NK-92 (cell line): Measurements from ENCODE around the gene FAM25A.
"Not testable (repeated sequence)": the region's sequence is repeated elsewhere in the genome, so short reads cannot be mapped to it uniquely, and the experiment has no call there.

Source experiments
- DNase-seq: peaks from one replicate; lab custom pipeline; 2025; ENCODE audit not compliant: unreplicated experiment; lab: John Stamatoyannopoulos, UW

FAM25A gene

GRCh38 chr10:87009134-87009696 is 10.9 kb upstream of the FAM25A start:
- DNase-seq, result not testable (repeated sequence)

DNA sequence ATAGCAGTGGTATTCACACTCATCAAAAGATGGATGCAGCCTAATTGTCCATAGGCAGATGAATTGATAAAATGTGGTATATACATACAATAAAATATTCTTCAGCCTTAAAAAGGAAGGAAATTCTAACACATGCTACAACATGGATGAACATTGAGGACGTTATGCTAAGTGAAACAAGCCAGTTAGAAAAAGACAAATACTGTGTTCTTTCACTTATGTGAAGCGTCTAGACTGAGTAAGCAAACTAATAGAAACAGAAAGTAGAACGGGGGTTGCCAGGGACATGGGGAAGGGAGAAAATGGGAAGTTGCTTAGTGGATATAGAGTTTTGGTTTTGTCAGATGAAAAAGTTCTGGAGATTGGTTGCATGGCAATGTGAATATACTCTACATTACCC is 6.6 kb upstream of the FAM25A start:
- DNase-seq, result not testable (repeated sequence)

DNA sequence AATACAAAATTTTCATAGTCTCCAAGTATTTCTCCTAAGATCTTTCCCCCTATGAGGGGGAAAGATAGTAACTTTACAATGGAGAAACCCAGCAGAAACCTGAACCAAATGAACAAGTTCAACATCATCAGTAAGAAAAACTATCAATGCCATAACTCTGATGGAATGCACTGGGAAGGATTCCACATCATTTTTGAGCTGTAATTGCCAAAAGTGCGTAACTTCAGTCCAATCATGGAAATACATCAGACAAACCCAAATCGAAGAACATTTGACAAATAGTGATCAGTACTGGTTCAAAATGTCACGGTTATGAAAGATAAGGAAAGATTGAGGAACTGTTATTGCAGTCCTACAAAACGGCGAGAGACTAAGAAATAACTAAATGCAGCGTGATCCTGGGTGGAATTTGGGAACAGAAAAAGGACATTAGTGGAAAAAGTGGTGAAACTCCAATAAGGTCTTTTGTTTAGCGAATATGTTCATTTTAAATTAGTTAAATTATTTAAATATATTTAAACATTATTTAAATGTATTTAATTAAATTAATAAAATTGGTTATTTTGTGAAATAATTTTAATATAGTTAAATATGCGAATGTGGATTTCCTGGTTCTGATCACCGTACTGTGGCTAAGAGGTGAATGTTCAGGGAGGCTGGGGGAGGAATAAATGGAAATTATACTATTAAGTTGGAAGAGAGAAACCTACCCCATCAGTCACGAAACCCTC is 4.9 kb upstream of the FAM25A start:
- DNase-seq, result not testable (repeated sequence)

GRCh38 chr10:87018127-87018526 is 2.0 kb upstream of the FAM25A start:
- DNase-seq, result not testable (repeated sequence)

DNA sequence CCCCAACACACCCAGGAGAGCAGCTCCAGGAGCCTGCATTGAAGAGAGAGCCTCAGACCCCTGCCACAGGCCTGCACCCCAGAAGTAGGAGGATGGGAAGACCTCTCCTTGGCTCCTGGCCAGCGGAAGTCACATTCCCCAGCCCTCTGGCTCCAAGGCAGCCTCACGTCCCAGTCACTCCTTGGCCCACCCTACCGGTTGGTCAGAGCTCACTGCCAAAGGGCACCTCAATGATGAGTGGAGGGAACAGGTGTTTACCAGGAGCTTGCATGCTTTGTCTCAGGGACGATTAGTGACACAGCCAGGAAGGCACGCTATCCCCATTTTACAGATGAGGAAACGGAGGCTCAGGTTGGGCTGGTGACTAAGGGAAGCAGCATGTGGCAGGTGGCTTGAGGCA is 1.0 kb upstream of the FAM25A start:
- DNase-seq, result not testable (repeated sequence)

- not testable (repeated sequence) for DNase-seq
Measured at GRCh38 chr10:87019504-87019903, 590 bp upstream of the FAM25A start.

DNA sequence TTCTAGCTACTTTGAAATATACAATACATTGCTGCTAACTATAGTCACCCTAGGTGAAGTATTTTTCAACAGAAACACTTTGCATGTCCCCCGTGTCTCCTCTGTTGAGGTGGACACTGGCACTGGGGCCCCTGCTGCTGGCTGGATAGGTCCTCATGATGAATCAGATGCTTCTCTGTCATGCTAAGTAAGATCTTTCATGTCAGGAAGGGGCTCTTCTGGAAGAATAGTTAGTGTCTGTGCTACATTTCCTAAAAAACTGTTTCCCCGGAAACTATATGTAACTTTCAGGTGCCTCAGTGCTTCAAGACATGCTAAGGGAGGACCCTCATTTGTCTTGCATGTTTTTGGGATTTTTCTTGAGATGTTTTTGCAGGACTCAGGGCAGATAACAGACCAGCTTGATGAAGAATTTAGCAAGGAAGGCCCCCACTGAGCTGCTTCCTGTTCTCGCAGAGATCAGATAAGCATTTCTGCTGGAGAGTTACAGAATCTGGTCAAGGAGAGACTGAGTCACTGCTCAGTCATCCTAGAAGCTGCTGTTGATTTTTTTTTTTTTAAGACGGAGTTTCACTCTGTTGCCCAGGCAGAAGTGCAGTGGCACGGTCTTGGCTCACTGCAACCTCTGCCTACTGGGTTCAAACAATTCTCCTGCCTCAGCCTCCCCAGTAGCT is 5.3 kb downstream of the FAM25A start:
- not testable (repeated sequence) for DNase-seq

DNA sequence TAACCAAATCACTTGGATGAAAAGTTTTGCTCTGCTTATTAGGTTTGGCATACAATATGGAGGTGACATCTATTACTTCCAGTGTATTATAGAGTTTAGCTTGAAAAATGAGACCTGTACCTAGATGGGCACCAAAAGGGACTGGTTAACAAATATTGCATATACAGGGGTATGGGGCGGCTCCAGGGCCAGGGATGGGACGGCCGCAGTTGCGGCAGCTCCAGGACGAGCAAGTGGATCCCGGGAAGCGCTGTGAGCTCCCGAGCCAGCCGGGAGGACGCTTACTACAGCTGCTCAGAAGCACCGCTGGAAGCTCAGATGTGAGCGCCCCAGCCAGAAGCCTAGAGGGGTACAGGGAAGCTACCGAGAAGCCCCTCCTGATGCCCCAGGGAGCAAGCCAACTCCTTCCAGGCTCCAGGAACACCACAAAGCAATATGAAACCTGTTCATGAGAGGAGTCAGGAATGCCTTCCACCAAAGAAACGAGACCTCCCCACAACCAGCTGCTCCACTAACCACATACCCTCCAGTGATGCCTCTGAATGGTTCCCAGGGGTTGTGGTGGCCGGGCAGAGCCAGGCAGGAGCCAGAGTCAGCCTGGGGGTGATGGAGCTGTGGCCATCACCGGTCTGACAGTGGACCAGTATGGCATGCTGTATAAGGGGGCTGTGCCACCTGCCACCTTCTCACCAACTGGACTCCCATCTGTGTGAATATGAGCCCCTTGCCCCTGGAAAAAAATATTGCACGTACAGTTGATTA is 6.8 kb downstream of the FAM25A start:
- DNase-seq, result not testable (repeated sequence)

DNA sequence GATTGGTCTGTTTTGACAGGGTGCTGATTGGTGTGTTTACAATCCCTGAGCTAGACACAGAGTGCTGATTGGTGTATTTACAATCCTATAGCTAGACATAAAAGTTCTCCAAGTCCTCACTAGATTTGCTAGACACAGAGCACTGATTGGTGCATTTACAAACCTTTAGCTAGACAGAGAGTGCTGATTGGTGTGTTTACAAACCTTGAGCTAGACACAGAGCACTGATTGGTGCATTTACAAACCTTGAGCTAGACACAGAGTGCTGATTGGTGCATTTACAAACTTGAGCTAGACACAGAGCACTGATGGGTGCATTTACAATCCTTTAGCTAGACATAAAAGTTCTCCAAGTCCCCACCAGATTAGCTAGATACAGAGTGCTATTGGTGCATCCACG is 10.3 kb downstream of the FAM25A start:
- not testable (repeated sequence) for DNase-seq

- DNase-seq, result no peak
Measured at GRCh38 chr10:87030912-87031635, 11.0 kb downstream of the FAM25A start.

GRCh38 chr10:87036623-87037022 is 16.5 kb downstream of the FAM25A start:
- DNase-seq, result no peak

DNA sequence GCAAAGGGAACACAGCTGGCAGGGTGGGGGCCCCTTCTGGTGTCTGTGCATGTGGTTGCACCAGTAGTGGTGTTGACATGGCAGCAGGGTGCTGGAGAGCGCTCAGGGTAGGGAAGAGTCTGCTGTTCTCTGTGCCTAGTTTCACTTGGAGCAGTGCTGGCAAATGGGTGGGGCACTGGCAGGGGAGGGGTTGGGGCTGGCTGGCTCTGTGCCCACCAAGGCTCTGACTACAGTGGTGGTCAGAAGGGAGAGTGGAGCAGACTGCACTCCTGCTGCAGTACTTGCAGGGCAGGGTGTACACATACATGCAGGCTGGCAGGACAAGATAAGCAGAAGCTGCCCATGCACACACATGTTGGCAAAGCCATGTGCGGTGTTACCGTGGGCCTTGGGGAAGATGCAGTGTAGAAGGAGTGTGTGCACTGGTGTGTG is 18.2 kb downstream of the FAM25A start:
- no peak for DNase-seq

DNA sequence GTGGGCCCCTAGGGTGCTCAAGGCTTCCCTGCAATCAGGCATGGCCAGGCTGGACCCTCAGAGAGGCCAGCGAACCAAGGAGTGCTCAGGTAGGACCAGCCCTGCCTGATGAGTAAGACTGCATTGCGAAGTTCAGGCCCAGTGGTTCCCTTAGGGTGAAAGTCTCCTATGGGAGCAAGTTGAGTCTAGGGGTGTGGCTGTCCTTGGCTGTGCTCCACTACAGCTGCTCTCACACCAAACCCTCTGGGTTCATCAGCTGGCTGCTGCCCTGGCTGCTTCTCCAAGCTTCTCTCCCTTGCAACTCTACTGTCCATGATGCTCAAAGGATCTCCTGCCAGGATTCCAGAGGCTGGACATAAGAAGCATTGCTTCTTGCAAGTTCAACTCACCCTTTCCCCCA is 18.7 kb downstream of the FAM25A start:
- no peak for DNase-seq

DNA sequence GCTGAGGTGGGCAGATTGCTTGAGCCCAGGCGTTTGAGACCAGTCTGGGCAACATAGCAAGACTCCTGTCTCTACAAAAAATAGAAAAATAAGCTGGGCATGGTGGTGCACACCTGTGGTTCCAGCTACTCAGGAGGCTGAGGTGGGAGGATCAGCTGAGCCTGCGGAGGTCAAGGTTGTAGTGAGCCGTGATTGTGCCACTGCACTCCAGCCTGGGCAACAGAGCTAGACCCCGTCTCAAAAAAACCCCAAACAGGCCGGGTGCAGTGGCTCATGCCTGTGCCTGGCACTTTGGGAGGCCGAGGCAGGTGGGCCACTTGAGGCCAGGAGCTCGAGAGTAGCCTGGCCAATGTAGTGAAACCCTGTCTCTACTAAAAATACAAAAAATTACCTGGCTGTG is 23.5 kb downstream of the FAM25A start:
- DNase-seq, result not testable (repeated sequence)

DNA sequence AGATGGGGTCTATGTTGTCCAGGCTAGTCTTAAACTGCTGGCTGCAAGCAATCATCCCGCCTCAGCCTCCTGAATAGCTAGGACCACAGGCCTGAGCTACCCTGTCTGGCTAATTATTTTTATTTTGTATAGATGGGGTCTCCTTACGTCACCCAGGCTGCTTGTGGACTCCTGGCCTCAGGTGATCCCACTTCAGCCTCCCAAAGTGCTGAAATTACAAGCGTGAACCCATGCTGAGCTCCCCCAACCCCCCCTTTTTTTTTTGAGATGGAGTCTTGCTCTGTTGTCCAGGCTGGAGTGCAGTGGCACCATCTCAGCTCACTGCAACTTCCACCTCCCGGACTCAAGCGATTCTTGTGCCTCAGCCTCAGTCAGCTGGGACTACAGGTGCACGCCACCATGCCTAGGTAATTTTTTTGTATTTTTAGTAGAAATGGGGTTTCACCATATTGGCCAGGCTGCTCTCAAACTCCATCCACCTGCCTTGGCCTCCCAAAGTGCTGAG is 25.4 kb downstream of the FAM25A start:
- DNase-seq, result no peak

- no peak for DNase-seq
Measured at GRCh38 chr10:87053111-87053510, 33.0 kb downstream of the FAM25A start.

GRCh38 chr10:87053577-87054181 is 33.6 kb downstream of the FAM25A start:
- no peak for DNase-seq

GRCh38 chr10:87054373-87055295 is 34.5 kb downstream of the FAM25A start:
- DNase-seq, result no peak

DNA sequence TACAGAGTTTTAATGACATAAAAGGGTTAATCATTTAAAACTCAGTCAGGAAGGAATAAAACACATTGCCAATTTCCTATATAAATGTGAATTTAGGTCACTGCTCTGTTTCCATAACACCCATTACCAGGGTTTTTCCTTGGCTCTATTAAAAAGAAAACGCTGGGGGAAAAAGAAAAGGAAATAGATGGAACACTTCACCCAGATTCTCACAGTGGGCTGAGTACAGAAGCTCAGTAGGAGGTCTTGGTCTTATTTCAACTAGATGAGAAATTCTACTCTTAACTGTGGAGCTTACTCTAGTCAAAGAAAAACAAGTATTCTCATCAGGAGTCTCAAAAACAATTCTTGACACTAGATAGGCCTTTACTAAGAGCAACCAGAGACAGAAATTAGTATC is 38.1 kb downstream of the FAM25A start:
- DNase-seq, result no peak
